HepG2 (cell line): ENCODE data around the gene NTN4.

Experiments
- CBX5 ChIP-seq: sonication (generic); formaldehyde crosslinking; IDR thresholded peaks from 2 replicates; pipeline ENCODE4 v1.4.0; 2020; ENCODE audit warnings: missing genetic modification reagents, borderline replicate concordance
- EEA1 ChIP-seq: sonication (generic); formaldehyde crosslinking; IDR thresholded peaks from 2 replicates; pipeline ENCODE4 v1.5.1; 2020; ENCODE audit warnings: mild to moderate bottlenecking, missing genetic modification reagents, borderline replicate concordance
- ZNF609 ChIP-seq: sonication (generic); formaldehyde crosslinking; IDR thresholded peaks from 2 replicates; pipeline ENCODE4 v1.4.0; 2020; ENCODE audit warnings: mild to moderate bottlenecking, missing genetic modification reagents, borderline replicate concordance

- TF ChIP-seq ZNF609 (CRISPR knock-in tag): no peak
- TF ChIP-seq EEA1 (CRISPR knock-in tag): no peak
- TF ChIP-seq CBX5: no peak
Observed at GRCh38 chr12:95712269-95712668, 78.3 kb downstream of the NTN4 start.
